SIG-M5 treated with dmso at 0.1 percent for 504 hours (cell line): ENCODE results near the gene GTF3C5.
"Not testable (repeated sequence)": the region's sequence is repeated elsewhere in the genome, so short reads cannot be mapped to it uniquely, and the experiment has no call there.

Experiments
- DNase-seq: peaks from one replicate; lab custom pipeline; 2025; ENCODE audit not compliant: unreplicated experiment; lab: John Stamatoyannopoulos, UW

The GTF3C5 gene

DNA sequence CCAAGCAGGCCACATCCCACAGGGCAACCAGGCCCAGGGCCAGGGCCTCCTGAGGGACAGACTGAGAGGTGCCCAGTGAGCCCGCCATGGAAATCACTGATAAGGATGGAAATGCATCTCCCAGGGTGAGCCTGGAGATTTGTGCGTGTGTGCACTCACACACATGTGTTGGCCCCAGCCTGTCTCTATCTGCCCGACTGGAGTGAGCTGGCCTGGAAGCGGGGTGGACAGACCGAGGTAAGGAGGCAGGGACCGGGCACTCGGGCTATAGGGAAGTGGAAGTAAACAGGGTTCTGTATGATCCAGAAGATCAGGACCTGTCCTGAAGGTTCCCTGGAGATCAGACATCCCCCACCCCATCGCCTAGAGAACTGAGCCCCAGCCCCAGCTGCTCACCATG is 34.9 kb upstream of the GTF3C5 start:
- DNase-seq = no peak

- no peak for DNase-seq
These were observed 34.3 kb upstream of the GTF3C5 start for GRCh38 chr9:132996526-132996925.

GRCh38 chr9:132997591-132997990 is 33.2 kb upstream of the GTF3C5 start:
- DNase-seq = no peak

DNA sequence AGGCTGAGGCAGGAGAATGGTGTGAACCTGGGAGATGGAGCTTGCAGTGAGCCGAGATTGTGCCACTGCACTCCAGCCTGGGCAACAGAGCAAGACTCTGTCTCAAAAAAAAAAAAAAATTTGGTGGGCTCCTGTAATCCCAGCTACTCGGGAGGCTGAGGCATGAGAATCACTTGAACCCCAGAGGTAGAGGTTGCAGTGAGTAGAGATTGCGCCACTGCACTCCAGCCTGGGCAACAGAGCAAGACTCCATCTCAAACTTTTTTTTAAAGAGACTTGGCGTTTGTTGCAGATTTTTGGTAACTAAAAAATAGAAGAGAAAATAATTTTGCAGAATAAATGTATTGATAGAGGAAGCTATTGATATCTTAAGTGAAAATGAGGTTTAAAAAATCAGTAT is 32.6 kb upstream of the GTF3C5 start:
- DNase-seq = not testable (repeated sequence)

DNA sequence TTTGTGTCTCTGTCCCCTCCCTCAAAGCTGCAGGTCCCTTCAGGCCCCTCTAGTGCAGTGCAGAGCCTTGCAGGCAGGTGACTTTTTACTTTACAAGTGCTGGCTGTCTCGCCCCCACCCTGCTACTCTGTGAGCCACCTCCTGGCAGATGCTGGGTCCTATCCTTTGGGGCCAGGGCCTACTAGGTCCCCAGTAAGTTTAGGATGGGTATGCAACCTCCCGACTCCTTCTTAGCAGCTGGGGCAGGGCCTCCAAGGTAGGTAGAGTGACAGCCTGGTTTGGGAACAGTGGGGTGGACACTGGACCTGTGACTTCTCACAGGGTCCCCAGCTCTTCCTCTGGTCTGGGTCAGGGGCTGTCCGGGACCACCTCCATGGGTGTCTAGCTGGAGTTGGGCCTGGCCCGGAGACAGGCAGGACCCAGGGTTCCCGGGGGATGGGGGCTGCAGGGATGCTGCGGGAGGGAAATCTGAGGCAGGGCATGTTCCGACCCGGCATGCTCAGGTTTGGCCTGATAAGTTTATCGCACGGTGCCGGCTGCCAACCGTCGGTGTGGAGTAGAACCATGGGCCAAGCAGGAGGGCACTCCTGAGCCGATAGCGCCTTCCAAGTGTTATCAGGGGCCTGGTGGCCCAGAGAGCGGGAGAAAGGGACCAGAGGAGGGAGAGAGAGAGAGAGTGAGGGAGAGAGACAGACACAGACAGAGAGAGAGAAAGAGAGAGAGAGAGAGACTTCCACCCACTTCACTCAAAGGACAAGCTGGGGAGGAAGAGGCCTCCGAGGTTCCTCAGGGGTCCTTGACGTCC is 31.8 kb upstream of the GTF3C5 start:
- DNase-seq = no peak

GRCh38 chr9:133002147-133003070 is 28.4 kb upstream of the GTF3C5 start:
- DNase-seq = no peak

GRCh38 chr9:133003071-133003461 is 27.7 kb upstream of the GTF3C5 start:
- no peak for DNase-seq

DNA sequence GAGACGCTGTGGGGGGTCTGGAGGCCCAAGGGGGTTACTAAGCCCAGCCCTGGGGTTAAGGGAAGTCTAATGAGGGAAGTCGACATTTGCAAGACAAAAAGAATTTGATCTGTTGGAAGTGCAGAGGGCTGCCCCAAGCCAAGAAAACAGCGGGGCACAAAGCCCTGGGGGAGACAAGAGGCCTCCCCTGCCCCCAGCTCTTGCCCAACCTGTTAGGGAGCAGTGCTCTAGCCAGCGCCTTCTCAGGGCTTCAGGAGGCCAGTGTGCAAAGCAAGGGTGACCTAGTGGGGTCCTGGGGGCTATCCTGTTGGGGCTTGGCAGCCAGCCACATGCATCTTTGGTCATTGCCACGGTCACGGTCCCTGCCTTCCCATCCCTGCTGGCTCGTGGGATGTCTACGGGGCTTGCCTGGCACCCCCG is 27.1 kb upstream of the GTF3C5 start:
- no peak for DNase-seq

GRCh38 chr9:133004091-133004998 is 26.5 kb upstream of the GTF3C5 start:
- DNase-seq = no peak

- DNase-seq = no peak
These were observed 25.6 kb upstream of the GTF3C5 start for GRCh38 chr9:133004999-133005760.

DNA sequence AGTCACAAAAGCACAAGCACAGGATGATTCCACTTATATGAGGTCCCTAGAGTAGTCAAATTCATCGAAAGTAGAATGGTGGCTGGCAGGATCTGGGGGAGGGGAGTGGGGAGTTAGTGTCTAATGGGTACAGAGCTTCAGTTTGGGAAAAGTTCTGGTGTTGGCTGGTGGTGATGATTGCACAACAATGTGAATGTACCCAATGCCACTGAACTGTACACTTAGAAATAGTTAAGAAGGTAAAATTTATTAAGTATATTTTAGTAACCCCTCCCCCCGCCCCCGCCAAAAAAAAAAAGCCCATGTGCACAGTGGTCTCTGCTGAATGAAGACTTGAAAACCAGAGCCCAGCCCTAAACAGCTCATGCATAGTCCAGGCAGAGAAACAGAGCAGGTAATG is 24.8 kb upstream of the GTF3C5 start:
- no peak for DNase-seq

DNA sequence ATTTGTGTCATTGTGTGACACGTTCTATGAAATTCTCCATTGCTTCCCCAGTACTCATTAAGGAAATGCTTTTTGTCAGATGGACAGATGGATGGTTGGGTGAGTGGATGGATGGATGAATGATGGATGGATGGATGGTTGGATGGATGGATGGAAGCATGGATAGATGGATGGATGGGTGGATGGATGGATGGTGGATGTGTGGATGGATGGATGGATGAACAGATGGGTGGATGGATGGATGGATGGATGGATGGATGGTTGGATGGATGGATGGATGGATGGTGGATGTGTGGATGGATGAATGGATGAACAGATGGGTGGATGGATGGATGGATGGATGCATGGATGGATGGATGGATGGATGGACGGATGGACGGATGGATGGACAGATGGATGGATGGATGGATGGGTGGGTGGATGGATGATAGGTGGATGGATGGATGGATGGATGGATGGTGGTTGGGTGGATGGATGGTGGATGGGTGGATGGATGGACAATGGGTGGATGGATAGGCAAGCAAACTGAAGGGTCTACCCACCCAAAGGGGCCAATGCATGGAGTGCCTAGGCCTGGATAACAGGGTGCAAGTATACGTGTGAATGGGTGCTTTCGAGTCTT is 24.0 kb upstream of the GTF3C5 start:
- no peak for DNase-seq

- no peak for DNase-seq
These were observed 22.4 kb upstream of the GTF3C5 start for GRCh38 chr9:133008406-133008805.

GRCh38 chr9:133008824-133009223 is 22.0 kb upstream of the GTF3C5 start:
- DNase-seq = no peak

DNA sequence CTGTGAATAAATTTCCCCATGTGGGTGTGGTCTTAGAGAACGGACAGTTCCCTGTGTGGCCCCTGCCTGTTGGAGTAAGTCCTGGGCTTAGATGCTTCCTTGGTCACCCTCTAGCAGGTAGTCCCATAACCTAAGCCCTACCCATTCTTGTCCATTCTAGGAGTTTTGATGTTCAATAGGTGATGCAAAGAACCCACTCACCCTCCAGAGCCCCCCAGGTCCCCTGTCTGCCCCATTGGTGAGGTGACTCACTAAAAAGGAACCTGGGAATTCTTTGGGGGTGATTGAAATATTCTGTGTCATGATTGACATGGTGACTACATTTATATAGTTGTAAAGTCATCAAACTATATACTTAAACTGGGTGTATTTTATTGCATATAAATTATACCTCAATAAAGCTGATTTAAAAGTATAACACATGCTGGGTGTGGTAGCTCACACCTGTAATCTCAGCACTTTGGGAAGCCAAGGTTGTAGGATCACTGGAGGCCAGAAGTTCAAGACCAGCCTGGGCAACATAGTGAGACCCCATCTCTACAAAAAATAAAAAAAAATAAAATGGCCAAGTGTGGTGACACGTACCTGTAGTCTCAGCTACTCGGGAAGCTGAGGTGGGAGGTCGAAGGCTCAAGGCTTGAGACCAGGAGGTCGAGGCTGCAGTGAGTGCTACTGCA is 20.8 kb upstream of the GTF3C5 start:
- DNase-seq = no peak

DNA sequence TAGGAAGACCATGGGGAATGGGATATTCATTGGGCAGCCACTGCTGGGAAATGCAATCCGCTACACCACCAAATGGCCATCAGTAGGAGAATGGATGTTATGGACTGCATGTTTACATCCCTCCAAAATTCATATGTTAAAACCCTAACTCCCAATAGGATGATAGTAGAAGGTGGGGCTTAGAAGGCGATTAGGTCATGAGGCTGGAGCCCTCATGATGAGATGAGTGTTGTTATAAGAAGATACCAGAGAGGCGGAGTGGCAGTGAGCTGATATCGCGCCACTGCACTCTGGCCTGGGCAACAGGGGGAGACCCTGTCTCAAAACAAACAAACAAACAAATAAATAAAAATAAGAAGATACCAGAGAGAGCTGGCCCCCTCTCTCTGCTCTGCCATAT is 16.1 kb upstream of the GTF3C5 start:
- no peak for DNase-seq

DNA sequence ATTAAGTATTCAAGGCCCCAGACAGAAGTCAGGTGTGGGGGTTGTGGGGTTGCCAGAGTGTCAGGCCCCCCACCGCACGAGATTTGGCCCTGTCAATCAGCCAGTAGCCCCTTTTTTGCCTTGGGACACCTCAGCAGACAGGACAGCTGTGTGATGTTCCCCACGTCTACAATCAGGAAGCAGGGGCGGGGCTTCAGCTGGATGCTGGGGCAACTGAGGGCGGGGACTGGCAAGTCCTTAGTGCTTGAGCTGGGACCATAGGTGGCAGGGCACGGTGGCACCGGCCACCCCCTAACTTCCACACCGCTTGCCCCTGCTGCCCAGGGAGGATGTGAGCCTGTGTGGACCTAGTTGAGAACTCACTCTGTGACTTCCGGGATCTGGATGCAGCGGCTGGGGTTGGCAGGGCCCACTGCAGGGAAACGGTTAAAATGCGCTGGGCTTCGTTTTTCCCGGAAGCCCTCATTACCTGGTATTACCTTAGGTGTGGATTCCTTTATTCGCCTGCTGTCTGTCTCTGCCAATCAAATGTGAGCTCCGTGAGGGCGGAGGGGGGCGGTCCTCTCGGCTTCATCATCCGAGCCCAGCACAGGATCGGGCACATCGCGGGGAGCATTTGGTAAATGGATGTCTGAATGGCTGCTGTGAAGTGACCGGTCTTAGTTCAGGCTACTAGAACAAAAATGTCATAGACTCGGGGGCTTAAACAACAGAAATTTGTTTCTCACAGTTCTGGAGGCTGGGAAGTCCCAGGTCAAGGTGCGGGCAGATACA is 7.5 kb upstream of the GTF3C5 start:
- DNase-seq = peak; percentile 31

DNA sequence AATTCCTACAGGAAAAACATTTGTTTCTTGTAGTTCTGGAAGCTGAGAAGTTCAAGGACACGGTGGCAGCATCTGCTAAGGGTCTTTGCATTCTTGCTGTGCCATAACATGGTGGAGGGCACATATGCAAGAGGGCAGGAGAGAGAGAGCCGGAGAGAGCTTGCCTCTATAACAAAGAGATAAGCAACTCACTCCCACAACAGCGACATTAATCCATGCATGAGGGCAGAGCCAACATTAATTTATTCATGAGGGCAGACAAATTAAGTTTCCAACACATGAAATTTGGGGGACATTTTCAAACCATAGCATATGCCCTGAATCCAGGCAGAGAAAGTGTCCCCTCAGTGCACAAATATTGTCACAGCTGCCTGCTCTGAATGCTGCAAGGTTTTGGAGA is 4.4 kb upstream of the GTF3C5 start:
- no peak for DNase-seq

DNA sequence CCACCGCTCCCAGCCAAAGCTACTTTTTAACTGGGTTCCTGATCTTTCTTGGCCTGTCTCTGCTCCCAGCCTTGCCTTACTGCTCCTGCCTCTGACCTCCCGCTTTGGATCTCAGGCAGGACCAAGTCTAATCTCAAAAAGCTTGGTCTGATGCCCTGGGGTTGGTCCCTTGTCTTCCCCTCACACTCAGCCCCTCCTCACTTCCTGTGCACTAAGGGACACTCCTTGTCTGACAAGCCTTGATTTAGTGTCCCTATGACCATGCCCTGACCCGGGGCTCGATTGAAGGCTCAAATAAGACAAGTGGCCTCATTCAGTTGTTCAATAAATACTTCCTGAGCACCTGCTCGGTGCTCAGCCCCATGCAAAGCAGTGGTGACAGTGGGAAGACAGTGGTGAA is 3.7 kb upstream of the GTF3C5 start:
- DNase-seq = no peak
